ENCODE measurements around the gene USH2A. TPM values are rescaled to one million over a fixed set of nuclear protein-coding genes. Genes with fewer than 3 reads are reported as not detected.

USH2A gene
- total RNA-seq, 4 donors from 2014 or later, result under 0.01 TPM; not detected in 3

DNA sequence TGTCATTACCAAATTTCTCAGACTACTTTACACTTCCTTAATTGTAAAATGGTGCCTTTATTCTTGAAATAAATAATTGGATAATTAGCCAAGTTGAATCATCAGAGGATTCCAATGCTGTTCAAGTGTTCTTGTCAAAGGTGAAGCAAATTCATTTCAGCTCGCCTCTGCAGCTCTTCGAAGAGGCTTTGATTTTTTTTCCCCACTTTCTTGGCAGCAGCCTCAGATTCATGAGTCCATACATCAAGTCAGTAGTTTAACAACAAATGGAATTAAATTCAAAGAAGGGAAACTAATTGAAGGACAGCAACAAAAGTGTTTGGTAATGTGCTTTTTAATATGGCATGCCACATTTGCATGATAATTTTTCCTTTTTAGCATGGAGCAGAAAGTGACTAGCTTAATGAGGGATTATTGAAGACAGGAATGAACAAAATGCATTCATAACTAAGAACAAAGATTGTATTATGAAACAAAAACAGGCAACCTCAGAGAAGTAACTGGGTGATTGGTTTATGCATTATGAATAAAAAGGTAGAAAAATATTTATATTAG is 239.0 kb downstream of the USH2A start:
- 60 to 72% methylated on average over 2 of the region's 2 CpGs for WGBS, 2 donors (ENCODE audit: low coverage in 1 of 2)
- Histone ChIP-seq H3K36me3 (no peaks in the 10 kb centered on the region), H3K27me3 (no peaks in the 10 kb centered on the region), H3K9me3 (no peaks in the 10 kb centered on the region), H3K4me3 (no peak overlapping the region), H3K4me1 (no peaks in the 10 kb centered on the region), H3K27ac (no peak overlapping the region)
- DNase-seq, result no peak
- in situ Hi-C loops (cut with MboI; ENCODE audit: low pct_ligation_motif_present in 1 of 4, low pct_unique_long_range_greater_than_20kb in 1 of 4, low sequenced_read_pairs in 3 of 4), result no loop called here
- intact Hi-C loops (cut with DNase I; ENCODE audit: low total_unique reads), result no loop called here
- TF ChIP-seq, protein P1, sequence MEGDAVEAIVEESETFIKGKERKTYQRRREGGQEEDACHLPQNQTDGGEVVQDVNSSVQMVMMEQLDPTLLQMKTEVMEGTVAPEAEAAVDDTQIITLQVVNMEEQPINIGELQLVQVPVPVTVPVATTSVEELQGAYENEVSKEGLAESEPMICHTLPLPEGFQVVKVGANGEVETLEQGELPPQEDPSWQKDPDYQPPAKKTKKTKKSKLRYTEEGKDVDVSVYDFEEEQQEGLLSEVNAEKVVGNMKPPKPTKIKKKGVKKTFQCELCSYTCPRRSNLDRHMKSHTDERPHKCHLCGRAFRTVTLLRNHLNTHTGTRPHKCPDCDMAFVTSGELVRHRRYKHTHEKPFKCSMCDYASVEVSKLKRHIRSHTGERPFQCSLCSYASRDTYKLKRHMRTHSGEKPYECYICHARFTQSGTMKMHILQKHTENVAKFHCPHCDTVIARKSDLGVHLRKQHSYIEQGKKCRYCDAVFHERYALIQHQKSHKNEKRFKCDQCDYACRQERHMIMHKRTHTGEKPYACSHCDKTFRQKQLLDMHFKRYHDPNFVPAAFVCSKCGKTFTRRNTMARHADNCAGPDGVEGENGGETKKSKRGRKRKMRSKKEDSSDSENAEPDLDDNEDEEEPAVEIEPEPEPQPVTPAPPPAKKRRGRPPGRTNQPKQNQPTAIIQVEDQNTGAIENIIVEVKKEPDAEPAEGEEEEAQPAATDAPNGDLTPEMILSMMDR (IDR thresholded peaks at IDR 0.05), result no peak
- no peak for TF ChIP-seq POLR2AphosphoS5 (IDR thresholded peaks at IDR 0.05)
- no peak for TF ChIP-seq EP300 (IDR thresholded peaks at IDR 0.05; ENCODE audit: low read depth)
- TF ChIP-seq POLR2A (IDR thresholded peaks at IDR 0.05), result no peak

DNA sequence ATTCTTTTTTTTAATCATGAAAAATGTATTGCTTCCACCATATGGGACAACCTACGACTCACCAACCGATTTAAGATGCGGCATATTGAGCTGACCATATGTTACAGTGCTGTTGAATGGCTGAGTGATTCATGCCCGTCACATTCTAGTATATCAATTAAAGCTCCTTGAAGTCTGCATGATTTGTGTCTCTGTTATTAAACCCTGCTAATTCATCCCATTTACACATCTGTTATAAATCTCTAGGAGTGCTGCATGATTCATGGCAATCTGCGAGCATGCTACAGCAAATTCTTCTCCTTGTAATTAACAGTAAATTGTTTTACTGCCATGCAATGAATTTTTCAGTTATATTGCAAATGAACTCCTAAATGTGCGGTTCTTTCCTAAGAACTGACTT is 239.8 kb downstream of the USH2A start:
- H3K27me3 ChIP-seq, result no peaks in the 10 kb centered on the region
- in situ Hi-C loops (cut with MboI; ENCODE audit: low pct_ligation_motif_present in 1 of 4, low pct_unique_long_range_greater_than_20kb in 1 of 4, low sequenced_read_pairs in 3 of 4), result no loop called here
- intact Hi-C loops (cut with DNase I; ENCODE audit: low total_unique reads), result no loop called here
- no peak overlapping the region for H3K27ac ChIP-seq
- DNase-seq, result no peak
- 62 to 66% methylated on average over 5 to 6 of the region's 6 CpGs for WGBS, 2 donors (ENCODE audit: low coverage in 1 of 2)
- H3K4me3 ChIP-seq, result no peak overlapping the region
- H3K9me3 ChIP-seq, result no peaks in the 10 kb centered on the region
- no peaks in the 10 kb centered on the region for H3K4me1 ChIP-seq
- H3K36me3 ChIP-seq, result no peaks in the 10 kb centered on the region
- TF ChIP-seq POLR2A (IDR thresholded peaks at IDR 0.05) (no peak), EP300 (IDR thresholded peaks at IDR 0.05; ENCODE audit: low read depth) (no peak), POLR2AphosphoS5 (IDR thresholded peaks at IDR 0.05) (no peak)
- TF ChIP-seq, protein P1 (IDR thresholded peaks at IDR 0.05), result no peak

DNA sequence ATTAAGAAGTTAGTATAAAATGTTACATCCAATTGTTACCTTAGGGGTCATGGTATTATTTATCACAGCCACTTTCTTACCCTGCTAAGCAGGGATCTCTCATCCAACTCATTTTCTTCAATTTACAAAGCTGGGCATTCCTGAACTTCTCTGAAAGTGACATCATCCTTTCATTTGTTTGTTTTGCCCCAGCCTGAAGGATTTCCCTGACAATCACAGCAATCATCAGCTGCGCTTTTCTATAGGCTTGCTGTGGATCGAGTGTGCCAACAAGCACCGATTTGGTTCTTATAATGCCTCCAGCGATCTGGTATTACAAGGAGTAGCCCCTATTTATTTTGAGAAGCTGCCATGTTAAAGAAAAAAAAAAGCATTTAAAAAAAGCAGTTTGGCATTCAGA is 240.2 kb downstream of the USH2A start:
- H3K36me3 ChIP-seq, result no peaks in the 10 kb centered on the region
- DNase-seq, result no peak
- no peaks in the 10 kb centered on the region for H3K9me3 ChIP-seq
- H3K4me1 ChIP-seq, result no peaks in the 10 kb centered on the region
- in situ Hi-C loops (cut with MboI; ENCODE audit: low pct_ligation_motif_present in 1 of 4, low pct_unique_long_range_greater_than_20kb in 1 of 4, low sequenced_read_pairs in 3 of 4) (no loop called here), intact Hi-C loops (cut with DNase I; ENCODE audit: low total_unique reads) (no loop called here)
- no peak overlapping the region for H3K27ac ChIP-seq
- 6 to 21% methylated on average over 4 of the region's 4 CpGs for WGBS, 2 donors (ENCODE audit: low coverage in 1 of 2)
- no peak for TF ChIP-seq POLR2AphosphoS5 (IDR thresholded peaks at IDR 0.05)
- TF ChIP-seq, protein P1 (IDR thresholded peaks at IDR 0.05), result no peak
- TF ChIP-seq EP300 (IDR thresholded peaks at IDR 0.05; ENCODE audit: low read depth), result no peak
- TF ChIP-seq POLR2A (IDR thresholded peaks at IDR 0.05), result no peak
- H3K27me3 ChIP-seq, result no peaks in the 10 kb centered on the region
- H3K4me3 ChIP-seq, result no peak overlapping the region

DNA sequence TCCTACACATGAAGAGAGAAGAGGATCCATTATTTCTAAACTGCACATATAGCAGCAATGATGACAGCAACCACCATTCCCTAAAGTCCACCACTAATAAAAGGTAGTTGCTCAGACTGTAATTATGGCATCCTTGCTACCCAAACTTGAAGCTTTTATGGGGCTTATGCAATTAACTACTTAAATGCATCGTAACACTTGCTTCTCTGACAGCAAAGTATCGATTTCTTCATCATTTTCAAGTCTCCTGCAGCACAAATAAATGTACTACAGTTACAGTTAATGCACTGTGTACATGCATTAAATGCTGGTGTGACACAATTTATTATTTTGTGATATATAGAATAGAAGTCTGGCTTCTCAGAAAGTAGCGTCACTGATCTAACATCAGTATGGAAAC is 241.7 kb downstream of the USH2A start:
- H3K9me3 ChIP-seq, result no peaks in the 10 kb centered on the region
- no peaks in the 10 kb centered on the region for H3K27me3 ChIP-seq
- H3K36me3 ChIP-seq, result no peaks in the 10 kb centered on the region
- intact Hi-C loops (cut with DNase I; ENCODE audit: low total_unique reads) (loop anchor here (2.0 kb wide), 1 partner anchor 29 kb away; no protein-coding TSS in a partner anchor), in situ Hi-C loops (cut with MboI; ENCODE audit: low pct_ligation_motif_present in 1 of 4, low pct_unique_long_range_greater_than_20kb in 1 of 4, low sequenced_read_pairs in 3 of 4) (no loop called here)
- no peak for TF ChIP-seq POLR2AphosphoS5 (IDR thresholded peaks at IDR 0.05)
- no peak for TF ChIP-seq EP300 (IDR thresholded peaks at IDR 0.05; ENCODE audit: low read depth)
- no peak for TF ChIP-seq POLR2A (IDR thresholded peaks at IDR 0.05)
- TF ChIP-seq, protein P1 (IDR thresholded peaks at IDR 0.05), result no peak
- DNase-seq, result no peak
- H3K27ac ChIP-seq, result no peak overlapping the region
- no peak overlapping the region for H3K4me3 ChIP-seq
- WGBS, 2 donors (ENCODE audit: low coverage in 1 of 2), result 70 to 75% methylated on average over 3 of the region's 3 CpGs
- peaks cover 0 to 6% (median 0%) of the 10 kb centered on the region in 4 donors for H3K4me1 ChIP-seq

Measured in transverse colon (tissue), 4 donors.